GM23248 (cell line): ENCODE data around the gene RBM47. TPM values are rescaled to one million over a fixed set of nuclear protein-coding genes. Genes with fewer than 3 reads are reported as not detected.
A peak's percentile ranks its signal among the peaks of the same experiment; 100 is the strongest.

ENCODE experiments used
- DNase-seq: peaks from one replicate; pipeline ENCODE4 v3.0.0-alpha.2; 2015
- H2AFZ ChIP-seq: fragments of 200-600 bp; sonication (generic); 2 replicates; pipeline ENCODE4 v1.6.1; 2016; ENCODE audit warnings: antibody characterized with exemption
- H3F3A ChIP-seq: fragments of 200-600 bp; sonication (generic); 2 replicates; pipeline ENCODE4 v1.6.1; 2016; ENCODE audit warnings: mild to moderate bottlenecking, antibody characterized with exemption, mixed run types; ENCODE audit not compliant: insufficient read depth
- H3K27ac ChIP-seq: fragments of 200-600 bp; sonication (generic); 2 replicates; pipeline ENCODE4 v1.5.1; 2016; ENCODE audit warnings: mild to moderate bottlenecking
- H3K27me3 ChIP-seq: fragments of 200-600 bp; sonication (generic); replicated peaks from 2 replicates; pipeline ENCODE4 v1.6.1; 2016; ENCODE audit warnings: mild to moderate bottlenecking; ENCODE audit not compliant: insufficient read depth
- H3K36me3 ChIP-seq: fragments of 200-600 bp; sonication (generic); 2 replicates; pipeline ENCODE4 v1.6.1; 2016; ENCODE audit warnings: low read depth, mild to moderate bottlenecking
- H3K4me1 ChIP-seq: fragments of 200-600 bp; sonication (generic); 2 replicates; pipeline ENCODE4 v1.6.1; 2016; ENCODE audit warnings: mild to moderate bottlenecking; ENCODE audit not compliant: insufficient read depth
- H3K4me2 ChIP-seq: fragments of 200-600 bp; sonication (generic); one replicate; pipeline ENCODE4 v1.6.1; 2016; ENCODE audit warnings: mild to moderate bottlenecking; ENCODE audit not compliant: unreplicated experiment
- H3K4me3 ChIP-seq: fragments of 200-600 bp; sonication (generic); 2 replicates; pipeline ENCODE4 v1.5.1; 2016; ENCODE audit warnings: mild to moderate bottlenecking
- H3K79me2 ChIP-seq: fragments of 200-600 bp; sonication (generic); 2 replicates; pipeline ENCODE4 v1.6.1; 2016; ENCODE audit warnings: mild to moderate bottlenecking; ENCODE audit not compliant: insufficient read depth
- H3K9ac ChIP-seq: fragments of 200-600 bp; sonication (generic); 2 replicates; pipeline ENCODE4 v1.6.1; 2016; ENCODE audit warnings: mild to moderate bottlenecking
- H3K9me2 ChIP-seq: fragments of 200-600 bp; sonication (generic); 2 replicates; pipeline ENCODE4 v1.6.1; 2016; ENCODE audit warnings: mixed run types, mild to moderate bottlenecking, moderate library complexity; ENCODE audit not compliant: insufficient read depth
- H3K9me3 ChIP-seq: fragments of 200-600 bp; sonication (generic); one replicate; pipeline ENCODE4 v1.6.1; 2017; ENCODE audit warnings: low read depth
- H4K20me1 ChIP-seq: fragments of 200-600 bp; sonication (generic); 2 replicates; pipeline ENCODE4 v1.6.0; 2016; ENCODE audit not compliant: insufficient read depth
- EZH2 ChIP-seq: fragments of 200-600 bp; sonication (generic); IDR thresholded peaks from 2 replicates; pipeline ENCODE4 v1.6.1; 2018; ENCODE audit warnings: antibody characterized with exemption, mild to moderate bottlenecking; ENCODE audit not compliant: insufficient read depth, poor library complexity, severe bottlenecking
- EZH2phosphoT487 ChIP-seq: fragments of 200-600 bp; sonication (generic); IDR thresholded peaks from 2 replicates; pipeline ENCODE4 v1.6.1; 2018; ENCODE audit warnings: antibody characterized with exemption, moderate library complexity, mild to moderate bottlenecking, low read depth; ENCODE audit not compliant: insufficient read depth
- WGBS, 2 experiments: methylation state at CpG; one replicate each; pipeline ENCODE4 v1.1.6; 2015 to 2017; ENCODE audit warnings: low lambda C conversion rate in 2 of 2, low coverage in 1 of 2; ENCODE audit errors: missing lambda C conversion rate in 2 of 2; 5-methylcytosine and 5-hydroxymethylcytosine counted together
- in situ Hi-C: fragments of 300-500 bp; cut with MboI; formaldehyde crosslinking; loops from 2 replicates; pipeline ENCODE4 v1.15.0; 2020
- polyA plus RNA-seq: library from polyadenylated mRNA; unstranded; fragments of >200 nt; fragmentation: Nextera tagmentation; extraction: Ambion mirVana; gene quantifications from 2 replicates; pipeline ENCODE4 v1.2.1, GENCODE V29; 2016
- total RNA-seq: library from RNA; depleted of rRNA; stranded (reverse); fragments of >200 nt; shearing (Covaris generic); gene quantifications from 2 replicates; pipeline ENCODE4 v1.2.3, GENCODE V29; 2014

RBM47 gene
- total and polyA plus RNA-seq, 2 experiments from 2014 or later = 0.70 to 1.3 TPM

GRCh38 chr4:40458683-40459082, 171.0 kb downstream of the RBM47 start:
- TF ChIP-seq EZH2 (no peak), EZH2phosphoT487 (no peak)
- no peak overlapping the region for H3K27ac ChIP-seq
- no peaks in the 10 kb centered on the region for H3K79me2 ChIP-seq
- H3K4me1 ChIP-seq = no peaks in the 10 kb centered on the region
- H3K36me3 ChIP-seq = no peaks in the 10 kb centered on the region
- no peaks in the 10 kb centered on the region for H3K9me3 ChIP-seq
- H3K4me3 ChIP-seq = no peak overlapping the region
- DNase-seq = no peak
- no peak overlapping the region for H3K9ac ChIP-seq
- no peaks in the 10 kb centered on the region for H4K20me1 ChIP-seq
- WGBS, 2 experiments = 88 to 90% methylated on average over 4 of the region's 4 CpGs
- H3F3A ChIP-seq = no peaks in the 10 kb centered on the region
- H2AFZ ChIP-seq = no peak overlapping the region
- in situ Hi-C loops = no loop called here
- no peak overlapping the region for H3K4me2 ChIP-seq
- H3K9me2 ChIP-seq = no peaks in the 10 kb centered on the region
- H3K27me3 ChIP-seq = no peaks in the 10 kb centered on the region

GRCh38 chr4:40458109-40458508, 171.6 kb downstream of the RBM47 start:
- H3K27me3 ChIP-seq = no peaks in the 10 kb centered on the region
- H3K79me2 ChIP-seq = no peaks in the 10 kb centered on the region
- H3K27ac ChIP-seq = no peak overlapping the region
- no peak overlapping the region for H2AFZ ChIP-seq
- H4K20me1 ChIP-seq = no peaks in the 10 kb centered on the region
- 93 to 98% methylated on average over 1 of the region's 1 CpG for WGBS, 2 experiments
- in situ Hi-C loops = no loop called here
- H3K36me3 ChIP-seq = no peaks in the 10 kb centered on the region
- no peak overlapping the region for H3K9ac ChIP-seq
- H3K4me3 ChIP-seq = no peak overlapping the region
- TF ChIP-seq EZH2 (no peak), EZH2phosphoT487 (no peak)
- H3K9me2 ChIP-seq = no peaks in the 10 kb centered on the region
- no peaks in the 10 kb centered on the region for H3K4me1 ChIP-seq
- H3K9me3 ChIP-seq = no peaks in the 10 kb centered on the region
- no peak overlapping the region for H3K4me2 ChIP-seq
- DNase-seq = no peak
- no peaks in the 10 kb centered on the region for H3F3A ChIP-seq

GRCh38 chr4:40455340-40455902, 174.2 kb downstream of the RBM47 start:
- H3K27ac ChIP-seq = no peak overlapping the region
- H3K36me3 ChIP-seq = no peaks in the 10 kb centered on the region
- H3K9me3 ChIP-seq = no peaks in the 10 kb centered on the region
- H3K27me3 ChIP-seq = no peaks in the 10 kb centered on the region
- no peaks in the 10 kb centered on the region for H4K20me1 ChIP-seq
- no peaks in the 10 kb centered on the region for H3F3A ChIP-seq
- in situ Hi-C loops = no loop called here
- no peaks in the 10 kb centered on the region for H3K4me1 ChIP-seq
- H3K9me2 ChIP-seq = no peaks in the 10 kb centered on the region
- no peak overlapping the region for H3K4me3 ChIP-seq
- no peak overlapping the region for H3K4me2 ChIP-seq
- no peaks in the 10 kb centered on the region for H3K79me2 ChIP-seq
- no peak overlapping the region for H3K9ac ChIP-seq
- WGBS, 2 experiments = 79 to 93% methylated on average over 5 of the region's 5 CpGs
- no peak overlapping the region for H2AFZ ChIP-seq
- no peak for TF ChIP-seq EZH2
- no peak for TF ChIP-seq EZH2phosphoT487
- peak; percentile 13 for DNase-seq

DNA sequence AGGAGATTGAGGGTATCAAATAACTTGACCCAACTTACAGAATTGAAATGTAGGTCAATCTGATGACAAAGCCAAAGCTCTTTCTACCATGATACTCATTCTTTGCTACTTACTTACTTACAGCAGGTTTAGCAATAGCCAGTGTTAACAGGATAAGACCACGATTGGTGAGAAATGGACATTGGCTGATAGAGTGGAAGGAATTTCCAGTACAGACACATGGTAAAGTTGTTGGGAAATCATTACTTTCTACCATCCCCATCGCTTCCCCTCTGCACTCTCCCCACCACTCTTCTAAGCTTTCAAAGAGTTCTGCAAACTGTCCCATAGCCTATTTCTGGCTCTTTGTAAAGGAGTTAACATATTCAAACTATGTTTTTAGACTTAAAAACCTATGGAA, 174.8 kb downstream of the RBM47 start:
- no peaks in the 10 kb centered on the region for H3K79me2 ChIP-seq
- H2AFZ ChIP-seq = no peak overlapping the region
- no peak overlapping the region for H3K4me3 ChIP-seq
- H3K9ac ChIP-seq = no peak overlapping the region
- no peaks in the 10 kb centered on the region for H3F3A ChIP-seq
- WGBS, 2 experiments = 96 to 98% methylated on average over 2 of the region's 2 CpGs
- TF ChIP-seq EZH2 (no peak), EZH2phosphoT487 (no peak)
- H3K9me3 ChIP-seq = no peaks in the 10 kb centered on the region
- H4K20me1 ChIP-seq = no peaks in the 10 kb centered on the region
- DNase-seq = no peak
- no peak overlapping the region for H3K27ac ChIP-seq
- H3K4me1 ChIP-seq = no peaks in the 10 kb centered on the region
- no peaks in the 10 kb centered on the region for H3K27me3 ChIP-seq
- no peaks in the 10 kb centered on the region for H3K9me2 ChIP-seq
- H3K36me3 ChIP-seq = no peaks in the 10 kb centered on the region
- in situ Hi-C loops = no loop called here
- H3K4me2 ChIP-seq = no peak overlapping the region

GRCh38 chr4:40453912-40454311, 175.8 kb downstream of the RBM47 start:
- Histone ChIP-seq H3K9me2 (no peaks in the 10 kb centered on the region), H3K4me1 (no peaks in the 10 kb centered on the region), H3K36me3 (no peaks in the 10 kb centered on the region), H4K20me1 (no peaks in the 10 kb centered on the region), H3K27ac (no peak overlapping the region), H3K79me2 (no peaks in the 10 kb centered on the region), H3K4me2 (no peak overlapping the region), H3F3A (no peaks in the 10 kb centered on the region), H3K9ac (no peak overlapping the region), H3K27me3 (no peaks in the 10 kb centered on the region), H3K9me3 (no peaks in the 10 kb centered on the region), H2AFZ (no peak overlapping the region), H3K4me3 (no peak overlapping the region)
- WGBS, 2 experiments = 91 to 92% methylated on average over 6 of the region's 6 CpGs
- in situ Hi-C loops = no loop called here
- TF ChIP-seq EZH2phosphoT487 = no peak
- no peak for TF ChIP-seq EZH2
- no peak for DNase-seq
